ENCODE measurements around the gene TTLL11.

Gene TTLL11

DNA sequence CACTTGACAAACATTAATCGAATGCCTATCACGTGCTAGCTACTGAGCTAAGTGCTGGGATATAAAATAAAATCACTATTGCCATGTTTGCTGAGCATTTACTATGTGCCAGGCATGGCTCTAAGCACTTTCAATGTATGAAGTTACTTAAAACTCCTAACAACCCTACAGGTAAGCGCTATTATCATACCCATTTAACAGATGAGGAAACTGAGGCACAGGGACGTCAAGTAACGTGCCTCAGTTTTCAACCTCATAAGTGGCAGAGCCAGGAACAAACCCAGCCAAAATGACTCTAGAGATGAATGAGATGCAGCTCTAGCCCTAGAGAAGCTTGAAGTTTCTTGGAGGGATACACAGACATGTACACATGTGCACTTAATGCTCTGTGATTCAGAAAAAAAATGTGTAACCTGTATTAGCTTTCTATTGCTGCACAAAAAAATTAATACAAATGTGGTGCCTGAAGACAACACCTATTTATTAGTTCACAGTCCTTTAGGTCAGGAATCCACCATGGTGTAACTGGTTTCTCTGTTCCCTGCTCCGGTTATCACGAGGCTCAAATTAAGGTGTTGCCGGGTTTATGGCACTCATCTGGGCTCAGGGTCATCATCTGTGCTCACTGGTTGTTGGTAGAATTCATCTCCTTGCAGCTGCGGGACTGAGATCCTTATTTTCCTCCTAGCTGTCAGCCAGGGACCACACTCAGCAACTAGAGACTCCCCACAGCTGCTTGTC is 33.7 kb downstream of the TTLL11 start:
- no peak for DNase-seq
- in situ Hi-C loops (cut with MboI; ENCODE audit: low pct_unique_long_range_greater_than_20kb, low sequenced_read_pairs): no loop called here

DNA sequence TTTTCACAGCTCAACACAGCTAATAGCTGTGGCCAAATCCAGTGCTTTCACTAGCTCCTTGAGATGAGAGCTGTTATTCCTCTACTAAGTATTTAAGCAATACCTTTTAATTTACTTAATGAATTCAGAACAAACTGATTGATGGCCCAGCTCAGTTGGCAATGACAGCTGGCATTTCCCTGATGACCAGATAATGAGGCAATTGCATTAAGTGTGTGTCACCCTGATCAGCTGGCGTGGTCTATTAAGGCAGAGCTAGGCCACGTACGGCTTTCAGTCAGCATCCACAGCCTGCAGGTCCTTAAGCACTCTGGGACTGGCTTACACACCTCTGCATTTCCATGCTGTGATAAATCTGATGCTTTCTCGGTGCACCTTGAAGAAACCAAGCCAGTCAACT is 34.4 kb downstream of the TTLL11 start:
- DNase-seq: no peak
- in situ Hi-C loops (cut with MboI; ENCODE audit: low pct_unique_long_range_greater_than_20kb, low sequenced_read_pairs): no loop called here

DNA sequence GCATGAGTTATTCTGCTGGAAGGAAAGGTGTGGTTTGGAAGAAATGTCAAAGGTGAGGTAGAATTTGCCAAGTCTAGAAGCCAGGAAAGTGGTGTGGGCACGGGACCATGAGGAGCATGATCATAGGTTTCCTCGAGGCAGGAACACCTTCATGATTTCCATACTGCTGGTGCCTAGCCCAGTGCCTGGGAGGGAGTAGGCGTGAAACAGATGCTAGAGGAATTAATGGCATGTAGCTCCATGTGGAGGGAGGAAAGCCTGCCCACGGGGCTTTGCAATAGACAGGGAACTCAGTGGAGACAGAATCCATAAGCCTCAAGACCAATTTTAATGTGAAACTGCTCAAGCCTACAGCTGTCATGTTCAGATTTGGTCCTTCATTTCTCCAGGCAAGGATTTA is 35.1 kb downstream of the TTLL11 start:
- no peak for DNase-seq
- in situ Hi-C loops (cut with MboI; ENCODE audit: low pct_unique_long_range_greater_than_20kb, low sequenced_read_pairs): no loop called here

DNA sequence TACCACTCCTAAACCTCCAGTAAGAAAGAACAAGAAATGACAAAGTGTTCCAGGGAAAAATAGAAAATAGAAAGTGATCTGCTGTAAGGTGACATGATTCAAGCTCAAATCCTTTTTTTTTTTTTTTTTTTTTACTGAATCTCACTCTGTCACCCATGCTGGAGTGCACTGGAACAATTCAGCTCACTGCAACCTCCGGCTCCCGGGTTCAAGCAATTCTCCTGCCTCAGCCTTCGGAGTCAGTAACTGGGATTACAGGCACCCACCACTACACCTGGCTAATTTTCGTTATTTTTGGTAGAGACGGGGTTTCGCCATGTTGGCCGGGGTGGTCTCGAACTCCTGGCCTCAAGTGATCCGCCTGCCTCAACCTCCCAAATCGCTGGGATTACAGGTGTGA is 35.9 kb downstream of the TTLL11 start:
- in situ Hi-C loops (cut with MboI; ENCODE audit: low pct_unique_long_range_greater_than_20kb, low sequenced_read_pairs): no loop called here
- DNase-seq: no peak

DNA sequence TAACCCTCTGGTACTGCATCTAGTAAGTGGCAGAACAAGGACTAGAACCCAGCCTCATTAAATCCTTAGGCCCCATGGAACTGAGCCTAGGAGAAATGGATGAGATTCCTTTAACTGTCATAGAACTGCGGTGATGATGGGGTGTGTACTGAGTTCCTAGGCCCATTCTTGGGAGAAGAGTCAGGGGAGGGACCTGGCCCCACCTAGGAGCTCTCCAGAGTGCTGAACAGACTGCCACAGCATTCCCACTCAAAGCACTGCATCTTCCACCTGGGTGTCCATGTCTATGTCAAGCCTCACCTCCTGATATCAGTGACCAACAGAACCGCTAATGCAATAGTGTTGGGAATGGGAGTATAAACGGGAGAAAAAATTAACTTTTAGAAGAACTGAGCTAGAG is 36.6 kb downstream of the TTLL11 start:
- in situ Hi-C loops (cut with MboI; ENCODE audit: low pct_unique_long_range_greater_than_20kb, low sequenced_read_pairs): no loop called here
- DNase-seq: peak; percentile 28

DNA sequence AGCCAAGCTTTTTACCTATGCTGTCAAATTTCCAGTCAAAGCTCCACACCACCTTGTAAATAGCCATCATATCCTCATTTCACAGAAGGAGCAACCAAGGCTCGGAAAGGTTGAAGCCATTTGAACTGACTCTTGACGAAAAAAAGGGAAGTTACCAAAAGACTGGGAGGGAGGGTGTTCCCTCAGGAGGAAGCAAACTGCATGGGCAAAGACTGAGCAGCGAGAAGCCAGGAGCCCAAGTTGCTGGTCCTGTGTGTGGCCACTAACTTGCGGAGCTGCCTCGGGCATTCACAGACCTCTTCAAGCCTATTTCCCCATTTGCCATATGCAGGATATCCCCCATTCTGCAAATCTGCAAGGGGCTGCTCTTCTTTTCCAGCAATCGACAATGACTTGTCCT is 37.4 kb downstream of the TTLL11 start:
- in situ Hi-C loops (cut with MboI; ENCODE audit: low pct_unique_long_range_greater_than_20kb, low sequenced_read_pairs): no loop called here
- peak; percentile 67 for DNase-seq

DNA sequence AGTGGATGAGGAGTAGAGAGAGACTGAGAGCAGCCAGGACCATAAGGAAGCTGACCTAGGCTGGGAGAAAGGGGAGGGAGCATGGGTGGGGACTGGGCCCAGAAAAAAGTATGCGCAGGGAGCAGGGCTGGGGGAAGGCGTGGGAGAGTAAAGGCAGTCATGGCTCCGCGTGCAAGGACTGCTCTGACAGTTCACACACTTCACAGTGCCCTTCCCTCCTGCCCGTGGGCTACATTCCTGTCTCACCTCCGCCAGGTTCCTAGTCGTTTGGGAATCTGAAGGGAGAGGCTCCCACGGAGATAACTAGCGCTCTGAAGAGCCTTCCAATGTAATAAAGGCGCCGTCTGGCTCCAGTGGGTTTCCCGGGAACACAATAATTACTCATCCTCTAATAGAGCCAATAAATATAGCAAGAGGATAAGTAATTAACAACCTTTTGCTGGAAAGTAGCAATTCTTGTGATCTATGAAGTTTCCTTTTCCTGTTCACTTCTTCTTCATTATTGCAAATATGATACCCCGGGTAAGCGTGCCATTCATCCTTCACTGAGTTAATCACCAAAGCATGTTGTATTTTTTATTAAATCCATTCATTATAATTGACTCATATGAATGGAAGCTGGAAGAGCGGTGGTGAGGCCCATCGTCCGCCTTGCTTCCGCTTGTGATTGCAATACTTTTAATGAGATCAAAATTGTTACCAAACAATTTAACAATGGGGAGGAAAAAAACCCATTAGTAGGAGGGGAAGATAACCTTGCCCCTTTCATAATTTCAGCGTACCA is 39.3 kb downstream of the TTLL11 start:
- no peak for DNase-seq
- in situ Hi-C loops (cut with MboI; ENCODE audit: low pct_unique_long_range_greater_than_20kb, low sequenced_read_pairs): no loop called here

DNA sequence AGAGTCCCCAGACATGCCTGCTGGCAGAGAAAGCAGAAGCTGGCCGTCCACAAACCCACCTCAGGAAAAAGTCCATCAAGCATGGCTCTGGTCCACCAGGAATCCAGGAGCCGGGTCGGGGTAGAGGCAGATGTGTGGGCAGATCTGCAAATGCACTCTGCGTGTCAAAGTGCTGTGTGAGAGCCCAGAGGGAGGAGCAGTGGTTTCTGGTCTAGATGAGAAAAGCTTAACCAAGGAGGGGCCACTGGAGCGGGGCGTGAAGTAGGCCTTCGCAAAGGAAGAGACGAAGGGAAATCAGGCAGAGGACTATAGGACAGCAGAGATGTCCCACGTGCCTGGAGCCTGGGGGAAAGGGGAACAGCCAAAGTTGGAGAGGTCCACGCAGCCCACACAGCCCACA is 40.0 kb downstream of the TTLL11 start:
- DNase-seq: no peak
- in situ Hi-C loops (cut with MboI; ENCODE audit: low pct_unique_long_range_greater_than_20kb, low sequenced_read_pairs): no loop called here

DNA sequence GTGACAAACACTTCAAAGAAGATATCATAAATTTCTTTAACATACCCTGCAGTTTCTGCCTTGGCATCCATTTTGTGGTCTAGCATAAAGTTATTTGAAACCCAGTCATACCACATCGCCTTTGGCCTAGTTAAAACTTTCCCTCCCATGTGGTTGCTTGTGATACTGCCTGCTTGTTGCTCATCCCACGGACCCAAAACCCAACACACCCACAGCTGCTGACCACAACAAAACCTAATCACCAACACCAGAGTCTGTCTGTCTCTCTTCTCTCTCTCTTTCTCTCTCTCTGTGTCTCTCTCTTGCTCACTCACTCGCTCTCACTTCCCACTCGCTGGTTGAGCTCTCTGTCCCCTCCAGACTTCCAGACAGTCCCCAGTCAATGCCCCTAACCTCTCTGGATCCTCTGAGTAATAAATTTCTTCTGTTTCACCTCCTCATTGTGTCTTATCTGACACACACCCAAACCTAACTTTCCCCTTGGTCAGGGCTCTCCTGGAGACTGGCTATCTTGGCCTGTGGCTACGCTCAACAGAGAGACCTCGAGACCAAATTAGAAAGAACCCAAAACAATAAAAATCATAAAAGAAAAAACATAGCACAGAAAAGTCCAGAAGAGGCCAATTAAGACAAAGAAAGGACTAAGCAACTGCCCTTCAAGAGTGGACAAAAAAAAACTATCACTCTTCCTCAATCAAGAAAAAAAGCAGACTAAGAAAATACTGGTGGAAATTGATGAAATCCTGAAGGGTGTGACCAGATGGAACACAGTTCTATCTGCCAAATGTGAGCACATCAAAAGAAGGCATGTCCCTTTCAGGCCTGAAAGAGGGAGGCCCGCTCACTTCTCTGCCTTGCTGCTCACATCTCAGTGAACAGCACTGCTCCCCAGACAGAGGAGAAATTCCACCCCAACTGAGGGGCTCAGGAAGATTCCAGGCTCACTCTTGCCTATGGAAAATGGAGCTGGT is 41.5 kb downstream of the TTLL11 start:
- in situ Hi-C loops (cut with MboI; ENCODE audit: low pct_unique_long_range_greater_than_20kb, low sequenced_read_pairs): no loop called here
- no peak for DNase-seq

DNA sequence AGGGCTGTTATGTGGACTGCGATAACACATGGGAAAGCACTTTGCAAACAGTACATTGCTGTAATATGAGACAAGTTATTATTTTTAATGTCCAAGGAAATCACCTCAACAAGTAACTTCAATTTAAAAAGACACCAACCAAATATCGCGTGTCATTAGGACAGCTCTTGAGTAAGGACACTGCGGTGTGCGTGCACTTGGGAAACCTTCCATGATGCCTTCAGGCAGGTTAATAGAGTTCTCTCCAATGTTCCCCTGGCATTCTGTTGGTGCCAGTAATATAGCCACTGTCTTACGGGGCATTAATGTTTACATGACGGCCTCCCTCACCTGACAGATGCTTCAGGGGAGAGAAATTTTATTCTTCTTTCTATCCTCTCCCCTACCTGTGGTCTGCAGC is 42.9 kb downstream of the TTLL11 start:
- DNase-seq: no peak
- in situ Hi-C loops (cut with MboI; ENCODE audit: low pct_unique_long_range_greater_than_20kb, low sequenced_read_pairs): no loop called here

DNA sequence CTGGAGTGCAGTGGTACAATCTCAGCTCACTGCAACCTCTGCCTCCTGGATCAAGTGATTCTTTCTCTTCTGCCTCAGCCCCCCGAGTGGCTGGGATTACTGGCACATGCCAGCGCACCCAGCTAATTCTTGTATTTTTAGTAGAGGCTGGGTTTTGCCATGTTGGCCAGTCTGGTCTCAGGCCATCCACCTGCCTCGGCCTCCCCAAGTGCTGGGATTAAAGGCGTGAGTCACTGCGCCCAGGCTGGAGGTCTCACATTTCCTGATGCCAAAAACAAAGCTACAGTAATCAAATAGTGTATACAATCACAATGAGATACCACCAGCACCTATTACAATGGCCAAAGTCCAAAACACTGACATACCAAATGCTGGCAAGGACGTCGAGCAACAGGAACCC is 51.1 kb downstream of the TTLL11 start:
- DNase-seq: no peak

DNA sequence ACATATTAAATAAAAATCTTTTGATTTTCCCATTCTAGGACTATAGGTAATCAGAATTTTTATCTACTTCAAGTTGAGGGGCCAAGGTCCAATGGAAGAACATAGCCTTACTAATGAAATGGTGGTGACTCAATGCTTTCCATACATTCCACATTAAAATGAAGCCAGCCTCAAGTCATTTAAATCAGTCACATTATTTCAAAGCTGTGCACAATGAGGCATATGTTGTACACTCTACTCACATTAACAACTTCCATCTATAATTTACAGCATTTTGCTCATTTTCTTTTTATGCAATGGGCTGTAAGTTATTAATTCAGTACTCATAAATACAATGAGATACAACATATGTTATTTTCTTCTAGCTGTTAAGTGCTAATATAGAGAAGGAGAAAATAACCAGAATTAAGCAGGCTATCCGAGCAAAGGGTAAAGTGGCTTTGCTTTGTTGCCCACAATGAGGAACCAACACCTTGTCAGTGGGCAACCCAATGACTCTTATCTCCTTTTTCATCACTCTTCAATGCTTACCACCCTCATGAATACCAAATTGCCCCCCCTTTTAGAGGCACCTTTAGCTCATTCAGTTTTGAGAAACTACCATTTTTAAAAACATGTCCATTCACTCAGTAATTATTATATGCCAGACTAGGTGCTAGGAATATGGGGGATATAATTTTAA is 52.4 kb downstream of the TTLL11 start:
- in situ Hi-C loops (cut with MboI; ENCODE audit: low pct_unique_long_range_greater_than_20kb, low sequenced_read_pairs): no loop called here

More for the DNA sequence above, 51.1 kb downstream of the TTLL11 start:
- in situ Hi-C loops (cut with MboI; ENCODE audit: low pct_unique_long_range_greater_than_20kb, low sequenced_read_pairs): no loop called here

DNA sequence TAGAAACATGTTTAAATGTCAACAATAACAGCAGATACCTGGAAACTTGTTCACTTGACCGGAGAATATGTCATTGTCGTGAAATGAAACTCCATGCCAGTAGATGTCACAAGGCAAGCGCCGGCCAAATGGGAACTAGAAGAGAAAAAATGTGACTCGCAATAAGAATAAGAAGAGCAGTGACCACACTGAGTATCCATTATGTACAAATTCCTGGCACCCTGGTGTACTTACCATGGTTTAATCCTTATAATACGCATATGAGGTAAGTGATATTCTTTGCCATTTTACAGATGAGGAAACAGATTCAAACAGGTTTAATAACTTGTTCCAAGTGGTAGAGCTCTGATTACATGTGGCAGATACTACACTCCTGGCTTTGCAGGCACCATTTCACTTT is 53.9 kb downstream of the TTLL11 start:
- DNase-seq: no peak
- in situ Hi-C loops (cut with MboI; ENCODE audit: low pct_unique_long_range_greater_than_20kb, low sequenced_read_pairs): no loop called here

More for the DNA sequence above, 52.4 kb downstream of the TTLL11 start:
- DNase-seq: peak; percentile 1

DNA sequence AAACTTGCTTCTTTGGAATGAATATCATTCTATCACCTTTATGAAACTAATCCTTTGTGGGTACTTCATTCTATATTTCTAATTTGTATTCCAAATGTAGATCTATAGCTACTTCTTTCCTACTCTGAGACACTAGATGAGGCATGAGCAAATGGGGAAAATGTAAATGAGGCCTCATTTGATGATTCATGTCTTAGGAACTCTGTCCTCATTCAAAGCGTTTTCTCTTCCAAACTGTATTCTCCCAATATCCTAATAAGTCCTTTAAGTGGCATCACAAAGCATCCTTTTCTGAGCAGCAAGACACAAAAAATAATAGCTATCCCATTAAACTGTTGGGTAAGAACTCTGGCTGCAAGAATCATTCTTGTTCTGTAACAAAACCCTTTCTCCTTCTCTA is 56.1 kb downstream of the TTLL11 start:
- in situ Hi-C loops (cut with MboI; ENCODE audit: low pct_unique_long_range_greater_than_20kb, low sequenced_read_pairs): no loop called here
- no peak for DNase-seq

DNA sequence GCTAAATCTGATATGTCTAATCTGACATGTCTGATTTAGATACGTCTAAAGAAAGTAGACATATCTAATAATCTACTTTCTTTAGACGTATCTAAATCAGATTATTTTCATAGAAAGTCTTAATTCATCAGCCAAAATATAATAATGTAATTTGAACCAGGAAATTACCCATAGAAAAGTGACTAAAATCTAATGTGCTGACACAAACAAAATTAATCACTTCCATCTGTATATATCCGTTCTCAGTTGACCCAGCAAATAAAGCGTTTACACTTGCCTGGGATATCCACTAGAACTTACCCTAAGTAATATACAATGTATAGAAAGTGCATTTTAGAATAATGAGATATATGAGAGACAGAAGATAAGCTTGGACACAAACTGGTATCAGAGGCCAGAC is 56.7 kb downstream of the TTLL11 start:
- in situ Hi-C loops (cut with MboI; ENCODE audit: low pct_unique_long_range_greater_than_20kb, low sequenced_read_pairs): no loop called here
- no peak for DNase-seq

DNA sequence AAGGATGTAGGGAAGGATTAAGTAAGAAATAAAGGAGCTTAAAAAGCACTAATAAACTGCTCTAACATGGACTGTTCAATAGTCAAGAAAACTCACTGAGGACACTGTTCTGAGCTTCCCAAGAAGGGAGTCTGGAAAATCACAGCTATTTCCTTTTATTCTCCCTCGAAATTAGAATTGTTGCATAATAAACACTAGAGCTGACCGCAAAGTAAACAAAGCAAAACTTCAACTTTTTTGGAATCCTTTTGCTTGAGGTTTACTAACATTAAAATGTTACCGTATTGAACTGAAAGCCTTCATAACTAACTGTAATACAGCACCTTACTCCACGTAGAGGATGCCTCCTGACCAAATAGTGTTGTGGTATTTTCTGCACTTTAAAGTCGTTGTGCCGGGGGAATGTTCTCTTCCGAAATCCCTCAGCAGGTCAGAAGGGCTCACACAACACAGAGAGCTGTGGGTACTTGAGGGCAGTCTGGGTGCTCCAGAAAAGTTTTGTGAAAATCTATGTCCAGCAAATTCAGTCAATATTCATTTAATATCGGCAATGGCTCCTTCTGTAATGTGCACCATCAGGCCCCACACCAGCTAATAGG is 59.2 kb downstream of the TTLL11 start:
- DNase-seq: no peak
- in situ Hi-C loops (cut with MboI; ENCODE audit: low pct_unique_long_range_greater_than_20kb, low sequenced_read_pairs): no loop called here

DNA sequence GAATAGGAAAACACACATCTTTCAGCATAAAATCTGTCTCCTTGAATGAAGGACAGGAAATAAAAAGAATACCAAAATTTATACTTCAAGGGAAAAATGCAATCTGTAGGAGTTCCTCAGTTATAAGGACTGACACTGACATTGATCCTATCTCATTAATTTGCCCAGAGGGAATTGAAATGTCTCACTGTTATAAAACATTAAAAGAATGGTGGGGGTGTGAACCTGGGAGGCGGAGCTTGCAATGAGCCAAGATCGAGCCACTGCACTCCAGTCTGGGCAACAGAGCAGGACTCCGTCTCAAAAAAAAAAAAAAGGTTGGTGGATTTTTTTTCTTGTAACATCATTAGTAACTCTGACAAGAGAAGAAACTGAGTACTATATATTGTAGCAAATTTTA is 60.8 kb downstream of the TTLL11 start:
- in situ Hi-C loops (cut with MboI; ENCODE audit: low pct_unique_long_range_greater_than_20kb, low sequenced_read_pairs): no loop called here
- no peak for DNase-seq

DNA sequence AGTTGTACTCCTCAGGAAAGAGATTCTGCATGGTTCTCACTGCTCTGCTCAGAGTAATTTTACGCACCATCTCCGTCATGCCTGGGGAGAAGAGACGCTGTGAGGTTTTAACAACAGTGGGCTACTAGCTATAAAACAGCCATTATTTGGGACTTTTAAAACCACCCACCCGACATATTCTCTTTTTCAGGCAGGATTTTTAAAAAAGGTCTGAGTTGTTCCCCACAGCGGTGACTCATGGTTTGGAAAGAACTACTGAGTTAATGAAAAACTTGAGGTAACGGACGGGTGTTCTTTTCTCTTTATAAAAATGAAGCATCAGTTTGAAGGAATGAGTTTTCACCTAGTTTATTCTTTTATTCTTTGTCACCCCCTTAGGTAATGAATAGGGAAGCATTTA is 61.3 kb downstream of the TTLL11 start:
- no peak for DNase-seq
- in situ Hi-C loops (cut with MboI; ENCODE audit: low pct_unique_long_range_greater_than_20kb, low sequenced_read_pairs): no loop called here

DNA sequence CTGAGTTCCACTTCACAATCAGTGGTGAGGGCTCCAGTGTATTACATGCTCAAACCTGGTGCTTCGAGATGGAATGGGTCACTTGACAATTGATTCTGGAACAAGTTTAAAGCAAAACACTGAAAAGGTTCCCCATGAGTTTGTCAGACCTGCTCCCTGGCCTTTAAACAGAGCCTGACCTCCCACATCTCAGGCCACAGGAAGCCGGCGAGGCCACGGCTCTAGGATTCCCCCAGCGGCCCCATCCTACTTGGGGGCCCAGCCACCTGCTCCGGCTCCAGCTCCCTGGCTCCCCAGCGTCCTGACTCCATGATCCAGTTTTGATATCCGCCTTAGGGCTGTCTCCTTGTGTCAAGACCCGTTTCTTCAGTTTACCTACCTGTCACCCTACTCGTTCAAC is 62.0 kb downstream of the TTLL11 start:
- in situ Hi-C loops (cut with MboI; ENCODE audit: low pct_unique_long_range_greater_than_20kb, low sequenced_read_pairs): no loop called here
- DNase-seq: no peak
